ENCODE measurements around the gene BGLAP. TPM values are rescaled to one million over a fixed set of nuclear protein-coding genes. Genes with fewer than 3 reads are reported as not detected.

Gene BGLAP
- total RNA-seq, 1 donor from 2014 or later = not detected

DNA sequence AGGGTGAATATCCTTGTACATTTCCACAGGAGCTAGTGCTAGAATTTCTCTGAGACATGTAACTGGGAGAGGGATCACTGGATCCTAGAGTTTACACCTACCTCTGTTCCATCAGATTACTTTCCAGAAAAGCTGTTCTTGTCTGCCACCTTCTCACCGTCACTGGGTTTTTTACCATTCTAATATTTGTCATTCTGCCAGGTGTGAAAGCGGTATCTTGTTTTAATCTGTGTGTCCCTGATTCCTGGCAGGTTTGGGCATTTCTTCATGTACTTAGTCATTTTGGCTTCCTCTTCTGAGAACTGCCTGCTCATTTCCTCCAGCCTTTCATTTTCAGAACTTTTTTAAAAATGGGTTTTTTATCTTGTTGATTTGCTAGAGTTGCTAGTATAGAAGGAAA is 24.1 kb upstream of the BGLAP start:
- Mint-ChIP-seq H3K4me3 (ENCODE audit: unreplicated experiment) (no peak overlapping the region), H3K9me3 (ENCODE audit: low read depth) (no peaks in the 10 kb centered on the region), H3K27ac (ENCODE audit: unreplicated experiment) (no peak overlapping the region), H3K36me3 (ENCODE audit: low read depth) (peaks cover 13% of the 10 kb centered on the region), H3K4me1 (ENCODE audit: low read depth) (peaks cover 21% of the 10 kb centered on the region), H3K27me3 (ENCODE audit: low read depth) (no peaks in the 10 kb centered on the region)
- TF ChIP-seq, protein P1, sequence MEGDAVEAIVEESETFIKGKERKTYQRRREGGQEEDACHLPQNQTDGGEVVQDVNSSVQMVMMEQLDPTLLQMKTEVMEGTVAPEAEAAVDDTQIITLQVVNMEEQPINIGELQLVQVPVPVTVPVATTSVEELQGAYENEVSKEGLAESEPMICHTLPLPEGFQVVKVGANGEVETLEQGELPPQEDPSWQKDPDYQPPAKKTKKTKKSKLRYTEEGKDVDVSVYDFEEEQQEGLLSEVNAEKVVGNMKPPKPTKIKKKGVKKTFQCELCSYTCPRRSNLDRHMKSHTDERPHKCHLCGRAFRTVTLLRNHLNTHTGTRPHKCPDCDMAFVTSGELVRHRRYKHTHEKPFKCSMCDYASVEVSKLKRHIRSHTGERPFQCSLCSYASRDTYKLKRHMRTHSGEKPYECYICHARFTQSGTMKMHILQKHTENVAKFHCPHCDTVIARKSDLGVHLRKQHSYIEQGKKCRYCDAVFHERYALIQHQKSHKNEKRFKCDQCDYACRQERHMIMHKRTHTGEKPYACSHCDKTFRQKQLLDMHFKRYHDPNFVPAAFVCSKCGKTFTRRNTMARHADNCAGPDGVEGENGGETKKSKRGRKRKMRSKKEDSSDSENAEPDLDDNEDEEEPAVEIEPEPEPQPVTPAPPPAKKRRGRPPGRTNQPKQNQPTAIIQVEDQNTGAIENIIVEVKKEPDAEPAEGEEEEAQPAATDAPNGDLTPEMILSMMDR (IDR thresholded peaks at IDR 0.05) = no peak
- DNase-seq (ENCODE audit: low spot score) = no peak

DNA sequence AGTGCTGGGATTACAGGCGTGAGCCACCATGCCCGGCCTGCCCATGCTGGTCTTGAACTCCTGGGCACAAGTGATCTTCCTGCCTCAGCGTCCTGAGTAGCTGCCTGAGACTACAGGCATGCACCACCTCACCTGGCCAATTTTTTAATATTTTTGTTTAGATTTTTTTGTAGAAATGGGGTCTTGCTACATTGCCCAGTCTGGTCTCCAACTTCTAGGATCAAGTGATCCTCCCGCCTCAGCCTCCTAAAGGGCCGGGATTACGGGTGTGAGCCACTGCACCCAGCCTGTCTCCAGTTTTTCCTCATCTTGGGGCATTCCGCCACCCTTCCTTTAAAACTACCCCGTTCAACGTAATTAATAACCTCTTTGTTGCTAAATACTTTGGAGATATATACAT is 21.8 kb upstream of the BGLAP start:
- Mint-ChIP-seq H3K27me3 (ENCODE audit: low read depth) (no peaks in the 10 kb centered on the region), H3K4me3 (ENCODE audit: unreplicated experiment) (no peak overlapping the region), H3K36me3 (ENCODE audit: low read depth) (peaks cover 20% of the 10 kb centered on the region), H3K9me3 (ENCODE audit: low read depth) (no peaks in the 10 kb centered on the region), H3K4me1 (ENCODE audit: low read depth) (peaks cover 14% of the 10 kb centered on the region), H3K27ac (ENCODE audit: unreplicated experiment) (no peak overlapping the region)
- TF ChIP-seq, protein P1 (IDR thresholded peaks at IDR 0.05) = no peak
- no peak for DNase-seq (ENCODE audit: low spot score)

DNA sequence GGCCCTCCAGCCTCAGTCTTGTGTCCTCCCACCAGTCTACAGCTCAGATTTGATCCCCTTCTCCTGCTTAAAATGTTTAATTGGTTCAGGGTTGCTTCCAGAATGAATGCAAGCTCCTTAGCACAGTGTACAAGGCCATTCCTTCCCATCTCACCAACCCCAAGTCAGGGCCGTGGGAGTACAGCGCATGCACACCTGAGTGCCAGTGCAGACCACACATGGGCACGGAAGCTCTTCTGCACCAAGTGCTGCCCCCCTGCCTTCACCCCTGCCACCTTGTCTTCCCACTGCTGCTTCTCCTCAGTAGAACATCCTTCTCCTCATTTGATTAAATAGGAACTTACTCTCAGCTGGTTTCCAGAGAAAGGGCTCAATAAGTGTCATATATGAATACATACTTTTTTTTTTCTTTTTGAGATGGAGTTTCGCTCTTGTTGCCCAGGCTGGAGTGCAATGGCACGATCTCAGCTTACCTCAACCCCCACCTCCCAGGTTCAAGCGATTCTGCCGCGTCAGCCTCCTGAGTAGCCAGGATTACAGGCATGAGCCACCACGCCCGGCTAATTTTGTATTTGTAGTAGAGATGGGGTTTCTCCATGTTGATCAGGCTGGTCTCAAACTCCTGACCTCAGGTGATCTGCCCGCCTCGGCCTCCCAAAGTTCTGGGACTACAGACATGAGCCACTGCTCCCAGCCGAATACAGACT is 19.8 kb upstream of the BGLAP start:
- Mint-ChIP-seq H3K4me1 (ENCODE audit: low read depth) (peaks cover 17% of the 10 kb centered on the region), H3K4me3 (ENCODE audit: unreplicated experiment) (no peak overlapping the region), H3K36me3 (ENCODE audit: low read depth) (peaks cover 20% of the 10 kb centered on the region), H3K27ac (ENCODE audit: unreplicated experiment) (no peak overlapping the region), H3K27me3 (ENCODE audit: low read depth) (no peaks in the 10 kb centered on the region), H3K9me3 (ENCODE audit: low read depth) (no peaks in the 10 kb centered on the region)
- no peak for DNase-seq (ENCODE audit: low spot score)
- TF ChIP-seq, protein P1 (IDR thresholded peaks at IDR 0.05) = no peak

DNA sequence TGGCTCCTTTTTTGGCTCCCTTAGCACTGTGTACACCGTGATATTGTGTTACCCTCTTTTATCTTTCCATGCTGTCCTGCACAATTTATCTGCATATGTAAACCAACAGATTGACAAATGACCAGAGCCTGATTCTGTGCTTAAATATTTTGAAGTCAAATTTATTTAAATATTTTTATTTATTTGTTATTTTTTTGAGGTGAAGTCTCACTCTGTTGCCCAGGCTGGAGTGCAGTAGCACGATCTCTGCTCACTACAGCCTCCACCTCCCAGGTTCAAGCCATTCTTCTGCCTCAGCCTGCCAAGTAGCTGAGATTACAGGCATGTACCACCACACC is 16.3 kb upstream of the BGLAP start:
- Mint-ChIP-seq H3K36me3 (ENCODE audit: low read depth) (peaks cover 23% of the 10 kb centered on the region), H3K4me3 (ENCODE audit: unreplicated experiment) (no peak overlapping the region), H3K27me3 (ENCODE audit: low read depth) (no peaks in the 10 kb centered on the region), H3K27ac (ENCODE audit: unreplicated experiment) (peak overlapping the region; percentile 25), H3K4me1 (ENCODE audit: low read depth) (peaks cover 14% of the 10 kb centered on the region), H3K9me3 (ENCODE audit: low read depth) (no peaks in the 10 kb centered on the region)
- TF ChIP-seq, protein P1 (IDR thresholded peaks at IDR 0.05) = peak; percentile 47
- no peak for DNase-seq (ENCODE audit: low spot score)

DNA sequence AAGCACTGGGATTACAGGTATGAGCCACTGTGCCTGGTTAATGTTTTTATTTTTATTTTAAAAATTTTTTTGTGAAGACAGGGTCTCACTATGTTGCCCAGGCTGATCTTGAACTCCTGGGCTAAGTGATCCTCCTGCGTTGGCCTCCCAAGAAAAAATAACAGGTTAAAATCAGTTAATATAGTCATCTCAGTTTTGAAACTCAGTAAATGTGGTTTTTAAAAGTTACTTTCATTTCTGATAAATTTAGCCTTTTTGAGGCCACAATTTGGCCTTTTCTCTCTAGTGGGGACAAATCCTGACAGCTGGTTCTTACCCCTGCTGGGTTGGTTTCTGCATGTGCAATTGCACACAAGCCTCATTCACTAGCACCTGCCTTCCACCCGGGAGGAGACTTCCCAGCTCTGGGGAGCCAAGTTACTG is 15.9 kb upstream of the BGLAP start:
- no peak overlapping the region for H3K27ac Mint-ChIP-seq (ENCODE audit: unreplicated experiment)
- peaks cover 19% of the 10 kb centered on the region for H3K36me3 Mint-ChIP-seq (ENCODE audit: low read depth)
- no peaks in the 10 kb centered on the region for H3K9me3 Mint-ChIP-seq (ENCODE audit: low read depth)
- H3K27me3 Mint-ChIP-seq (ENCODE audit: low read depth) = no peaks in the 10 kb centered on the region
- TF ChIP-seq, protein P1 (IDR thresholded peaks at IDR 0.05) = no peak
- no peak overlapping the region for H3K4me3 Mint-ChIP-seq (ENCODE audit: unreplicated experiment)
- DNase-seq (ENCODE audit: low spot score) = no peak
- H3K4me1 Mint-ChIP-seq (ENCODE audit: low read depth) = peaks cover 14% of the 10 kb centered on the region

Data from chondrocyte (in vitro differentiated cells).